Mucosa of descending colon (tissue), 3 donors: ENCODE results near the gene ZNF74. TPM values are rescaled to one million over a fixed set of nuclear protein-coding genes. Genes with fewer than 3 reads are reported as not detected.
A peak's percentile ranks its signal among the peaks of the same experiment; 100 is the strongest.

Experiments
- ATAC-seq: fragments of 200-7000 bp; cut with Tn5 transposase; one replicate; pipeline ENCODE4 v1.9.1; 2020; ENCODE audit warnings: mild to moderate bottlenecking, moderate library complexity
- DNase-seq, 3 donors: peaks; one replicate each; pipeline ENCODE4 v3.0.0-alpha.2; 2020
- H3K36me3 ChIP-seq: fragments of 200-600 bp; one replicate; pipeline ENCODE4 v1.8.0; 2021; ENCODE audit warnings: low read depth, mild to moderate bottlenecking
- H3K4me1 ChIP-seq: fragments of 200-600 bp; one replicate; pipeline ENCODE4 v1.8.0; 2021; ENCODE audit warnings: low read depth, mild to moderate bottlenecking
- H3K4me3 ChIP-seq: fragments of 200-600 bp; one replicate; pipeline ENCODE4 v1.8.0; 2021; ENCODE audit warnings: mild to moderate bottlenecking
- H3K9me3 ChIP-seq: fragments of 200-600 bp; one replicate; pipeline ENCODE4 v1.8.0; 2021; ENCODE audit warnings: mild to moderate bottlenecking
- CTCF ChIP-seq: fragments of 200-600 bp; IDR thresholded peaks from one replicate; pipeline ENCODE4 v1.8.0; 2022; ENCODE audit warnings: antibody characterized with exemption, mild to moderate bottlenecking
- intact Hi-C, 2 donors: fragments of 100-400 bp; cut with DNase I in 1 of 2; cut with micrococcal nuclease in 1 of 2; formaldehyde crosslinking; loops; one replicate each; pipeline versions ENCODE4 v1.11.0 to v1.11.1; 2022; cut with DNase I, micrococcal nuclease
- total RNA-seq, 3 donors: library from RNA; stranded (reverse); fragmentation: NEBNext Ultra II Directional in 2 of 3; extraction: Animal tissue kit (Norgen Biotek cat#: 25700) in 2 of 3; gene quantifications; one replicate each; pipeline versions ENCODE4 v1.2.1 to v1.2.4, GENCODE V29; 2021 to 2023
- donor health status: DM: no; HTN: no; CAD: no; lungs with moderate emphysema.
- donor health status: DM: no; HTN: no; CAD: no.
- donor health status: DM: no; HTN: yes; CAD: no.

The ZNF74 gene
- total RNA-seq, 3 donors from 2014 or later: 4.2 to 14.4 (median 4.8) TPM

GRCh38 chr22:20428496-20429253, 34.7 kb downstream of the ZNF74 start:
- intact Hi-C loops: no loop called here
- ATAC-seq (no peak), DNase-seq (peak in 1 of 3 donors; percentile 14)
- Histone ChIP-seq H3K4me3 (no peak overlapping the region), H3K9me3 (no peaks in the 10 kb centered on the region), H3K4me1 (peaks cover 26% of the 10 kb centered on the region), H3K36me3 (no peaks in the 10 kb centered on the region)
- no peak for TF ChIP-seq CTCF

- ATAC-seq: peak; percentile 83
- Histone ChIP-seq H3K4me1 (peaks cover 26% of the 10 kb centered on the region), H3K4me3 (no peak overlapping the region), H3K9me3 (no peaks in the 10 kb centered on the region), H3K36me3 (no peaks in the 10 kb centered on the region)
- TF ChIP-seq CTCF: no peak
- DNase-seq: peak; percentile 85 to 88 (median 88)
- intact Hi-C loops: no loop called here
Measured at GRCh38 chr22:20429254-20430100, 35.5 kb downstream of the ZNF74 start.

GRCh38 chr22:20430101-20430719, 36.3 kb downstream of the ZNF74 start:
- no peak for TF ChIP-seq CTCF
- Histone ChIP-seq H3K4me1 (peaks cover 26% of the 10 kb centered on the region), H3K4me3 (no peak overlapping the region), H3K9me3 (no peaks in the 10 kb centered on the region), H3K36me3 (no peaks in the 10 kb centered on the region)
- DNase-seq (peak in 1 of 3 donors; percentile 43), ATAC-seq (peak; percentile 3)
- intact Hi-C loops: no loop called here

- H3K36me3 ChIP-seq: no peaks in the 10 kb centered on the region
- intact Hi-C loops: no loop called here
- H3K4me1 ChIP-seq: peaks cover 29% of the 10 kb centered on the region
- DNase-seq (peak; percentile 52 to 68 (median 66)), ATAC-seq (peak; percentile 81)
- no peak overlapping the region for H3K4me3 ChIP-seq
- no peaks in the 10 kb centered on the region for H3K9me3 ChIP-seq
- no peak for TF ChIP-seq CTCF
Measured at GRCh38 chr22:20430720-20431510, 37.0 kb downstream of the ZNF74 start.
